GM12878 (cell line): ENCODE measurements around the gene STAT4. TPM values are rescaled to one million over a fixed set of nuclear protein-coding genes. Genes with fewer than 3 reads are reported as not detected.

ENCODE experiments used
- ATAC-seq: fragments of 200-7000 bp; cut with Tn5 transposase; 3 replicates; pipeline ENCODE4 v1.9.1; 2020; ENCODE audit warnings: mild to moderate bottlenecking, moderate library complexity
- BruUV-seq: library from RNA; stranded (reverse); fragments of 400-500 nt; replicated peaks from 2 replicates; lab custom pipeline; 2021; lab: Mats Ljungman, UMichigan
- CTCF ChIA-PET: fragments of 300-600 bp; sonication (Branson Sonifier 250); formaldehyde crosslinking; extraction: SDS; loops from one replicate; lab custom pipeline; 2021; ENCODE audit warnings: inconsistent platforms; lab: Yijun Ruan, JAX
- POLR2A ChIA-PET: fragments of 350-600 bp; formaldehyde crosslinking; extraction: SDS; loops from one replicate; lab custom pipeline; 2021; ENCODE audit warnings: inconsistent platforms; lab: Charles Lee
- RAD21 ChIA-PET: fragments of 300-600 bp; sonication (Branson Sonifier 250); formaldehyde crosslinking; loops from one replicate; lab custom pipeline; 2023; ENCODE audit warnings: antibody characterized with exemption; ENCODE audit not compliant: unreplicated experiment; lab: Charles Lee
- SMC1A ChIA-PET: fragments of 300-600 bp; sonication (Branson Sonifier 250); formaldehyde crosslinking; loops from one replicate; lab custom pipeline; 2023; ENCODE audit not compliant: unreplicated experiment, uncharacterized antibody; lab: Charles Lee
- DNase-seq: peaks from one replicate; pipeline ENCODE4 v3.0.0-alpha.2; 2011; ENCODE audit warnings: low read depth, low spot score
- FAIRE-seq: peaks from 3 replicates; lab custom pipeline; 2011; peaks lifted over from hg19 to GRCh38; lab: Jason Lieb, UNC
- H2AFZ ChIP-seq: 2 replicates; pipeline ENCODE4 v1.6.0; 2011; ENCODE audit warnings: low read depth, low read length, control low read depth; ENCODE audit not compliant: control insufficient read depth
- H3K27ac ChIP-seq: 2 replicates; pipeline ENCODE4 v1.5.1; 2011; ENCODE audit warnings: control low read depth; ENCODE audit not compliant: control insufficient read depth, insufficient read depth
- H3K27me3 ChIP-seq, 2 experiments: replicated peaks in 1 of 2; 2 replicates each; pipeline versions ENCODE4 v1.6.0 to v1.6.1; 2011; ENCODE audit warnings: low read length in 1 of 2; ENCODE audit not compliant: control insufficient read depth in 2 of 2, insufficient read depth in 2 of 2
- H3K36me3 ChIP-seq, 2 experiments: 2 replicates each; pipeline ENCODE4 v1.5.1; 2011; ENCODE audit warnings: low read length in 1 of 2; ENCODE audit not compliant: control insufficient read depth in 2 of 2, insufficient read depth in 2 of 2
- H3K4me1 ChIP-seq: 2 replicates; pipeline ENCODE4 v1.6.1; 2011; ENCODE audit warnings: mild to moderate bottlenecking, low read length, moderate library complexity, mixed read lengths; ENCODE audit not compliant: control insufficient read depth, insufficient read depth
- H3K4me2 ChIP-seq: 2 replicates; pipeline ENCODE4 v1.6.0; 2011; ENCODE audit warnings: control low read depth; ENCODE audit not compliant: control insufficient read depth, insufficient read depth
- H3K4me3 ChIP-seq: fragments of 200-600 bp; sonication (generic); 2 replicates; pipeline ENCODE4 v1.5.1; 2016
- H3K79me2 ChIP-seq: 2 replicates; pipeline ENCODE4 v1.6.0; 2011; ENCODE audit warnings: low read length; ENCODE audit not compliant: control insufficient read depth, insufficient read depth
- H3K9ac ChIP-seq: 2 replicates; pipeline ENCODE4 v1.8.0; 2011; ENCODE audit warnings: low read length, control low read depth, mixed read lengths; ENCODE audit not compliant: control insufficient read depth, insufficient read depth
- H3K9me3 ChIP-seq: replicated peaks from 3 replicates; pipeline ENCODE4 v1.5.1; 2011; ENCODE audit warnings: mild to moderate bottlenecking, low read length; ENCODE audit not compliant: control insufficient read depth, insufficient read depth
- H4K20me1 ChIP-seq: 2 replicates; pipeline ENCODE4 v1.6.0; 2011; ENCODE audit not compliant: control insufficient read depth, insufficient read depth
- CTCF ChIP-seq, 3 experiments: IDR thresholded peaks in 2 of 3; conservative IDR thresholded peaks in 1 of 3; 2 replicates each; pipeline ENCODE4 v1.5.1; 2011; ENCODE audit warnings: low read depth in 3 of 3, low read length in 3 of 3, mild to moderate bottlenecking in 3 of 3, control low read depth in 2 of 3, moderate library complexity in 2 of 3, inconsistent platforms in 1 of 3, mixed read lengths in 1 of 3; ENCODE audit not compliant: control insufficient read depth in 2 of 3, insufficient read depth in 1 of 3; ENCODE audit errors: extremely low read depth in 1 of 3
- ESRRA ChIP-seq: IDR thresholded peaks from 2 replicates; pipeline ENCODE4 v1.6.1; 2012; ENCODE audit warnings: mild to moderate bottlenecking, low read length, improper control_type of control experiment
- RAD21 ChIP-seq: IDR thresholded peaks from 2 replicates; pipeline ENCODE4 v1.6.1; 2011; ENCODE audit warnings: mild to moderate bottlenecking, low read depth, low read length, moderate library complexity; ENCODE audit not compliant: insufficient read depth
- SMC3 ChIP-seq: IDR thresholded peaks from 2 replicates; pipeline ENCODE4 v1.6.1; 2011; ENCODE audit warnings: low read length, improper control_type of control experiment, borderline replicate concordance
- WGBS: methylation state at CpG from one replicate; pipeline ENCODE4 v1.1.6; 2016; ENCODE audit warnings: low lambda C conversion rate; ENCODE audit not compliant: insufficient replicate concordance, insufficient coverage; ENCODE audit errors: missing lambda C conversion rate; 5-methylcytosine and 5-hydroxymethylcytosine counted together
- in situ Hi-C: fragments of 300-500 bp; cut with MboI; formaldehyde crosslinking; loops from 9 replicates; pipeline ENCODE4 v1.14.3; 2018; ENCODE audit warnings: mixed read lengths
- intact Hi-C: fragments of 100-400 bp; cut with micrococcal nuclease; formaldehyde crosslinking; loops from one replicate; pipeline ENCODE4 v1.14.2; 2022; ENCODE audit not compliant: unreplicated experiment
- polyA plus RNA-seq, 11 experiments: library from polyadenylated mRNA; depleted of rRNA in 4 of 11; unstranded in 6 of 11; stranded (reverse) in 5 of 11; fragments of >200 nt; fragmentation: Nextera tagmentation in 4 of 11; fragmentation: Illumina TruSeq in 1 of 11; extraction: Ambion mirVana in 4 of 11; extraction: Trizol in 1 of 11; gene quantifications; 1 replicate in 1 of 11; 2 replicates in 10 of 11; pipeline versions ENCODE4 v1.2.1 to v1.2.3, GENCODE V29; 2011 to 2016; ENCODE audit warnings: inconsistent platforms in 2 of 11, missing spikeins in 2 of 11, low read depth in 1 of 11
- total RNA-seq, 4 experiments: library from RNA; depleted of rRNA in 3 of 4; stranded (reverse); fragments of >200 nt in 3 of 4; fragmentation: Illumina TruSeq in 1 of 4; extraction: Trizol in 1 of 4; gene quantifications; 2 replicates each; pipeline versions ENCODE4 v1.2.1 to v1.2.3, GENCODE V29; 2013 to 2021

The STAT4 gene
- total and polyA plus RNA-seq, 10 of the 15 experiments (the other 5 are each of a cell fraction or from before 2014, with no cell fraction given) = 3.1 to 9.3 (median 7.1) TPM

GRCh38 chr2:191155608-191156071 is 4.8 kb upstream of the STAT4 start:
- Histone ChIP-seq H3K27me3 (no peaks in the 10 kb centered on the region; a peak in 1 of 4 replicates), H3K9me3 (no peaks in the 10 kb centered on the region), H3K4me1 (peaks cover 7% of the 10 kb centered on the region), H3K4me2 (no peak overlapping the region), H2AFZ (no peak overlapping the region), H3K9ac (no peak overlapping the region), H3K27ac (no peak overlapping the region)
- ChIA-PET CTCF (interaction anchor here (0.6 to 18.5 kb wide), 44 partner anchors 10 to 540 kb away, joined by 3 to 659 read pairs (median 6); no protein-coding TSS in a partner anchor), SMC1A (interaction anchor here (0.7 to 9.2 kb wide), 42 partner anchors 9 to 416 kb away, joined by 3 to 393 read pairs (median 5); no protein-coding TSS in a partner anchor), POLR2A (interaction anchor here (2.1 kb wide), 1 partner anchor 104 kb away, joined by 13 read pairs; no protein-coding TSS in a partner anchor), RAD21 (interaction anchor here (0.8 to 12.1 kb wide), 22 partner anchors 10 to 778 kb away, joined by 3 to 324 read pairs (median 4); partner anchors contain the start of gene STAT1)
- no TSS peak for BruUV-seq
- in situ Hi-C loops = no loop called here
- TF ChIP-seq RAD21 (peak; percentile 93), CTCF (IDR thresholded peaks at IDR 0.05 in 2 of 3, conservative IDR thresholded peaks at IDR 0.05 in 1 of 3; ENCODE audit: control insufficient read depth in 2 of 3, extremely low read depth in 1 of 3, insufficient read depth in 1 of 3, low read depth in 3 of 3, low read length in 3 of 3) (peak; percentile 64 to 88 (median 74)), SMC3 (peak; percentile 97), ESRRA (no peak)
- TF ChIP-seq, all 136 proteins: peak for 3
- WGBS = 0% methylated on average over 1 of the region's 1 CpG
- ATAC-seq (peak; percentile 43), DNase-seq (no peak), FAIRE-seq (peak; percentile 84)
- H3K79me2 ChIP-seq = no peaks in the 10 kb centered on the region
- H3K4me3 ChIP-seq = no peak overlapping the region
- intact Hi-C loops = loop anchor here (1.0 kb wide), 1 partner anchor 103 kb away; no protein-coding TSS in a partner anchor
- H3K36me3 ChIP-seq = no peaks in the 10 kb centered on the region
- H4K20me1 ChIP-seq = no peaks in the 10 kb centered on the region
